Mammary epithelial cell (primary cell): ENCODE results near the gene BCAP31.

Experiments
- CTCF ChIP-seq, 2 donors: IDR thresholded peaks in 1 of 2; conservative IDR thresholded peaks in 1 of 2; 2 replicates each; pipeline ENCODE4 v1.5.1; 2011 to 2012; ENCODE audit warnings: inconsistent platforms in 2 of 2, low read length in 2 of 2, mild to moderate bottlenecking in 2 of 2, control low read depth in 1 of 2, low read depth in 1 of 2; ENCODE audit not compliant: insufficient read depth in 1 of 2; ENCODE audit errors: extremely low read depth in 1 of 2
- EZH2 ChIP-seq: IDR thresholded peaks from 2 replicates; pipeline ENCODE4 v1.6.1; 2012; ENCODE audit warnings: low read length, inconsistent platforms, borderline replicate concordance

GRCh38 chrX:153686711-153687110 is 37.5 kb downstream of the BCAP31 start:
- TF ChIP-seq CTCF (conservative IDR thresholded peaks at IDR 0.05 in 1 of 2, IDR thresholded peaks at IDR 0.05 in 1 of 2; ENCODE audit: extremely low read depth in 1 of 2, insufficient read depth in 1 of 2, low read depth in 1 of 2, low read length in 2 of 2) (no peak), EZH2 (no peak)
